HEK293 (cell line): ENCODE data around the gene CDK9.

ENCODE experiments used
- CTCF ChIA-PET: fragments of 350-600 bp; formaldehyde crosslinking; extraction: SDS; loops from one replicate; lab custom pipeline; 2021; ENCODE audit warnings: antibody characterized with exemption; lab: Yijun Ruan, JAX
- POLR2A ChIA-PET: fragments of 300-600 bp; formaldehyde crosslinking; extraction: SDS; loops from one replicate; lab custom pipeline; 2020; ENCODE audit warnings: antibody characterized with exemption, inconsistent platforms; lab: Yijun Ruan, JAX
- H3K27ac ChIP-seq: fragments of 200-500 bp; sonication (Bioruptor generic); 2 replicates; pipeline ENCODE4 v1.5.1; 2014; ENCODE audit warnings: low read depth, low read length, control low read depth, inconsistent platforms; ENCODE audit errors: extremely low read depth
- H3K36me3 ChIP-seq, 2 experiments: fragments of 200-500 bp in 1 of 2; sonication (Bioruptor generic) in 1 of 2; 1 replicate in 1 of 2; 2 replicates in 1 of 2; pipeline ENCODE4 v1.5.1; 2014 to 2017; ENCODE audit warnings: inconsistent platforms in 2 of 2, low read length in 2 of 2; ENCODE audit not compliant: control insufficient read depth in 2 of 2, insufficient read depth in 1 of 2
- H3K4me1 ChIP-seq: fragments of 200-500 bp; sonication (Bioruptor generic); 2 replicates; pipeline ENCODE4 v1.5.1; 2014; ENCODE audit warnings: mild to moderate bottlenecking, low read length, inconsistent platforms; ENCODE audit not compliant: control insufficient read depth, insufficient read depth
- H3K4me3 ChIP-seq: 2 replicates; pipeline ENCODE4 v1.5.1; 2011; ENCODE audit warnings: low read depth, mild to moderate bottlenecking, control low read depth, low read length, moderate library complexity
- H3K9me3 ChIP-seq: fragments of 200-500 bp; sonication (Bioruptor generic); 2 replicates; pipeline ENCODE4 v1.5.1; 2014; ENCODE audit warnings: low read depth, low read length, inconsistent platforms; ENCODE audit not compliant: control insufficient read depth, insufficient read depth
- BCL11B ChIP-seq: fragments of 450-650 bp; formaldehyde crosslinking; IDR thresholded peaks from 2 replicates; pipeline ENCODE4 v1.5.1; 2016; ENCODE audit warnings: low read depth, missing biosample characterization, missing genetic modification characterization
- HOXC10 ChIP-seq: sonication (generic); formaldehyde crosslinking; IDR thresholded peaks from 2 replicates; pipeline ENCODE4 v1.8.1; 2023; ENCODE audit warnings: mild to moderate bottlenecking, missing genetic modification reagents
- KLF9 ChIP-seq: fragments of 450-650 bp; formaldehyde crosslinking; IDR thresholded peaks from 2 replicates; pipeline ENCODE4 v1.5.1; 2016; ENCODE audit warnings: missing biosample characterization, missing genetic modification characterization, low read depth
- MEIS1 ChIP-seq: sonication (generic); formaldehyde crosslinking; IDR thresholded peaks from 2 replicates; pipeline ENCODE4 v1.8.1; 2022; ENCODE audit warnings: missing genetic modification reagents, mild to moderate bottlenecking, borderline replicate concordance
- PRDM1 ChIP-seq: fragments of 450-650 bp; formaldehyde crosslinking; IDR thresholded peaks from 2 replicates; pipeline ENCODE4; 2016; ENCODE audit warnings: missing biosample characterization, missing genetic modification characterization
- SP2 ChIP-seq: fragments of 450-650 bp; formaldehyde crosslinking; IDR thresholded peaks from 2 replicates; pipeline ENCODE4 v1.5.1; 2016; ENCODE audit warnings: missing biosample characterization, missing genetic modification characterization
- YY1 ChIP-seq: fragments of 450-650 bp; formaldehyde crosslinking; IDR thresholded peaks from 2 replicates; pipeline ENCODE4 v1.5.1; 2018; ENCODE audit warnings: missing biosample characterization, missing genetic modification characterization
- ZNF19 ChIP-seq: fragments of 450-650 bp; formaldehyde crosslinking; IDR thresholded peaks from 2 replicates; pipeline ENCODE4; 2016; ENCODE audit warnings: missing biosample characterization, missing genetic modification characterization, low read depth
- ZNF266 ChIP-seq: fragments of 450-650 bp; formaldehyde crosslinking; IDR thresholded peaks from 2 replicates; pipeline ENCODE4 v1.5.1; 2016; ENCODE audit warnings: missing biosample characterization, missing genetic modification characterization, low read depth
- ZNF292 ChIP-seq: fragments of 450-650 bp; formaldehyde crosslinking; IDR thresholded peaks from 2 replicates; pipeline ENCODE4 v1.5.1; 2016; ENCODE audit warnings: low read depth, missing biosample characterization, missing genetic modification characterization, borderline replicate concordance
- ZNF350 ChIP-seq: fragments of 450-650 bp; formaldehyde crosslinking; IDR thresholded peaks from 2 replicates; pipeline ENCODE4 v1.5.0; 2017; ENCODE audit warnings: missing biosample characterization, mild to moderate bottlenecking, missing genetic modification characterization
- ZNF37A ChIP-seq: fragments of 450-650 bp; IDR thresholded peaks from 2 replicates; pipeline ENCODE4 v1.5.1; 2018; ENCODE audit warnings: missing biosample characterization, missing genetic modification characterization
- ZNF433 ChIP-seq: fragments of 450-650 bp; formaldehyde crosslinking; IDR thresholded peaks from 2 replicates; pipeline ENCODE4 v1.5.1; 2016; ENCODE audit warnings: missing biosample characterization, missing genetic modification characterization, low read depth
- ZNF473 ChIP-seq: fragments of 450-650 bp; formaldehyde crosslinking; IDR thresholded peaks from 2 replicates; pipeline ENCODE4 v1.5.1; 2017; ENCODE audit warnings: missing biosample characterization, missing genetic modification characterization
- ZNF596 ChIP-seq: fragments of 450-650 bp; IDR thresholded peaks from 2 replicates; pipeline ENCODE4 v1.5.0; 2018; ENCODE audit warnings: missing biosample characterization, mild to moderate bottlenecking, missing genetic modification characterization, moderate library complexity
- ZNF623 ChIP-seq: fragments of 450-650 bp; formaldehyde crosslinking; IDR thresholded peaks from 2 replicates; pipeline ENCODE4 v1.5.1; 2016; ENCODE audit warnings: missing biosample characterization, missing genetic modification characterization
- ZNF747 ChIP-seq: fragments of 450-650 bp; formaldehyde crosslinking; IDR thresholded peaks from 2 replicates; pipeline ENCODE4 v1.5.1; 2016; ENCODE audit warnings: missing biosample characterization, missing genetic modification characterization
- ZNF830 ChIP-seq: fragments of 450-650 bp; IDR thresholded peaks from 2 replicates; pipeline ENCODE4 v1.5.0; 2018; ENCODE audit warnings: missing biosample characterization, missing genetic modification characterization, low read depth, mild to moderate bottlenecking, moderate library complexity
- TF ChIP-seq, protein P1 (sequence below): fragments of 450-650 bp; formaldehyde crosslinking; IDR thresholded peaks from 2 replicates; pipeline ENCODE4 v1.5.1; 2016; ENCODE audit warnings: missing biosample characterization, missing genetic modification characterization
- TF ChIP-seq, protein P2 (sequence below): fragments of 450-650 bp; formaldehyde crosslinking; IDR thresholded peaks from 2 replicates; pipeline ENCODE4 v1.5.1; 2017; ENCODE audit warnings: missing biosample characterization, missing genetic modification characterization
- TF ChIP-seq, protein P3 (sequence below): fragments of 450-650 bp; formaldehyde crosslinking; conservative IDR thresholded peaks from 2 replicates; pipeline ENCODE4 v1.5.1; 2016; ENCODE audit warnings: low read depth, missing biosample characterization, missing genetic modification characterization

CDK9 gene

DNA sequence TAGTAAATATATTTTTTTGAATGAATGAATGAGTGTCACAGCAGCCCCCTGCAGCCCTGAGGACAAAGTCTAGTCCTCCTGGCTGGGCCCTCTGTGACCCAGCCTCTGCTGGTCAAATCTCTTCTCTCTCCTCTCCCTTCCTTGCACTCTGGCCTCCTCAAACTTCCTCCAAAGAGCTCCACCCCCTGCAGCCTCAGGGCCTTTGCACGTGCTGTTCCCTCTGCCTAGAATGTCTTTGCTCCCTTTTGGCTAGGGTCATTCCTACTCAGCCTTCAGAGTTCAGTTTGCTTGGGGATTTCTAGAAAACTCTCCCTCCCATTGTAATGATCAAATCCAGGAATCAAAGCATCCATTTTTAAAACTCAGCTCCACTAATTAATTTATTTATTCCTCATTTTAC, 20.4 kb upstream of the CDK9 start:
- ChIA-PET CTCF (interaction anchor here (0.5 to 2.4 kb wide), 6 partner anchors 19 to 175 kb away, joined by 3 to 13 read pairs (median 5); partner anchors contain the start of gene TOR2A), POLR2A (no interaction called here)
- TF ChIP-seq, protein P1, sequence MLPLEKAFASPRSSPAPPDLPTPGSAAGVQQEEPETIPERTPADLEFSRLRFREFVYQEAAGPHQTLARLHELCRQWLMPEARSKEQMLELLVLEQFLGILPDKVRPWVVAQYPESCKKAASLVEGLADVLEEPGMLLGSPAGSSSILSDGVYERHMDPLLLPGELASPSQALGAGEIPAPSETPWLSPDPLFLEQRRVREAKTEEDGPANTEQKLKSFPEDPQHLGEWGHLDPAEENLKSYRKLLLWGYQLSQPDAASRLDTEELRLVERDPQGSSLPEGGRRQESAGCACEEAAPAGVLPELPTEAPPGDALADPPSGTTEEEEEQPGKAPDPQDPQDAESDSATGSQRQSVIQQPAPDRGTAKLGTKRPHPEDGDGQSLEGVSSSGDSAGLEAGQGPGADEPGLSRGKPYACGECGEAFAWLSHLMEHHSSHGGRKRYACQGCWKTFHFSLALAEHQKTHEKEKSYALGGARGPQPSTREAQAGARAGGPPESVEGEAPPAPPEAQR (tag by site-specific recombination), result no peak
- peak; percentile 97 for TF ChIP-seq ZNF623 (tag by site-specific recombination)
- no peak overlapping the region for H3K4me3 ChIP-seq
- H3K36me3 ChIP-seq, result no peaks in the 10 kb centered on the region
- H3K4me1 ChIP-seq, result no peaks in the 10 kb centered on the region
- H3K9me3 ChIP-seq, result no peaks in the 10 kb centered on the region
- no peak overlapping the region for H3K27ac ChIP-seq

DNA sequence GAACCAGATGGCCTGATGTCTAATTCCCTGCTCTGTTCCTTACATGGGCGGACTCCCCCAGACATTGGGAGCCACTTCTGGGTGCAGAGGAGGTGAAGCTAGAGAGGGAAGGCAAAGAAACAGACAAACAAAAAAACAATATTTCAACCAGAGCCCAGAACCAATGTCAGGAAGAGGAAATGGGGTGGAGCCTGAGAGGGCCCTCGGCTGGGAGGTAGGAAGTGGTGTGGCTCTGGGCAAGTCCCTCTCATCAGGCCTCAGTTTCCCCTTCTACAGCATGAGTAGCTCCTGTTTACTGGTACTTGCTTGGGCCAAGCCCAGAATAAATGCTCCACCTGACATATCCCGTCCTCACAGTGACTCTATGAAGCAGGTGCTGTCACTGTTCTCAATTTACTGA, 18.4 kb upstream of the CDK9 start:
- ChIA-PET POLR2A (interaction anchor here (1.4 kb wide), 1 partner anchor 27 kb away, joined by 4 read pairs; no protein-coding TSS in a partner anchor), CTCF (interaction anchor here (0.7 to 3.1 kb wide), 7 partner anchors 9 to 153 kb away, joined by 3 to 14 read pairs (median 4); partner anchors contain the start of genes CDK9 and TOR2A)
- Histone ChIP-seq H3K27ac (no peak overlapping the region), H3K4me1 (no peaks in the 10 kb centered on the region), H3K36me3 (no peaks in the 10 kb centered on the region), H3K4me3 (no peak overlapping the region), H3K9me3 (no peaks in the 10 kb centered on the region)
- TF ChIP-seq, protein P2, sequence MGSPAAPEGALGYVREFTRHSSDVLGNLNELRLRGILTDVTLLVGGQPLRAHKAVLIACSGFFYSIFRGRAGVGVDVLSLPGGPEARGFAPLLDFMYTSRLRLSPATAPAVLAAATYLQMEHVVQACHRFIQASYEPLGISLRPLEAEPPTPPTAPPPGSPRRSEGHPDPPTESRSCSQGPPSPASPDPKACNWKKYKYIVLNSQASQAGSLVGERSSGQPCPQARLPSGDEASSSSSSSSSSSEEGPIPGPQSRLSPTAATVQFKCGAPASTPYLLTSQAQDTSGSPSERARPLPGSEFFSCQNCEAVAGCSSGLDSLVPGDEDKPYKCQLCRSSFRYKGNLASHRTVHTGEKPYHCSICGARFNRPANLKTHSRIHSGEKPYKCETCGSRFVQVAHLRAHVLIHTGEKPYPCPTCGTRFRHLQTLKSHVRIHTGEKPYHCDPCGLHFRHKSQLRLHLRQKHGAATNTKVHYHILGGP (tag by site-specific recombination), result no peak
- TF ChIP-seq ZNF292, result no peak

DNA sequence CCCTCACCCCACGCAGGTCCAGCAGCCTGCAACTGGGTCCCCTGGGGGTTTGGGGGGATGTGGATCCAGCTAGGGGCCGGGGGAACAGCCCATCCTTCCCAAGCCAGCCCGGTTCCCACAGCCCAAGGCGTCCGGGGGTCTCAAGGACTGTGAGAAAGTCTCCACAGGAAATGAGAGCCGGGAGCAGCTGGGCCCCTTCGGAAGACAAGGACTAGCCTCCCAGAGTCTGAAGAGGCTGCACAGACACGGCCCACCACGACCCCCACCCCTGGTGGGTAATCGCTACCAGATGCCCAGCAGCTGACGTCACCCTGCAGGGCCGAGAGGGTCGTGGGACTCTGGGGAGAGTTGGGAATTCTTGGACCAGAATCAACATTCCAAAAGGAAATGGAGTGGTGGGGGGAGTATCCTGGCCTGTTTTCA, 17.9 kb upstream of the CDK9 start:
- ChIA-PET POLR2A (interaction anchor here (1.4 kb wide), 1 partner anchor 27 kb away, joined by 4 read pairs; no protein-coding TSS in a partner anchor), CTCF (interaction anchor here (0.8 to 3.1 kb wide), 4 partner anchors 10 to 102 kb away, joined by 3 to 14 read pairs (median 4); partner anchors contain the start of genes CDK9 and TOR2A)
- Histone ChIP-seq H3K4me3 (no peak overlapping the region), H3K9me3 (no peaks in the 10 kb centered on the region), H3K4me1 (no peaks in the 10 kb centered on the region), H3K27ac (no peak overlapping the region), H3K36me3 (no peaks in the 10 kb centered on the region)
- TF ChIP-seq ZNF596 (tag by site-specific recombination), result no peak
- no peak for TF ChIP-seq KLF9 (tag by site-specific recombination)
- TF ChIP-seq, all 188 proteins: peak for 0

DNA sequence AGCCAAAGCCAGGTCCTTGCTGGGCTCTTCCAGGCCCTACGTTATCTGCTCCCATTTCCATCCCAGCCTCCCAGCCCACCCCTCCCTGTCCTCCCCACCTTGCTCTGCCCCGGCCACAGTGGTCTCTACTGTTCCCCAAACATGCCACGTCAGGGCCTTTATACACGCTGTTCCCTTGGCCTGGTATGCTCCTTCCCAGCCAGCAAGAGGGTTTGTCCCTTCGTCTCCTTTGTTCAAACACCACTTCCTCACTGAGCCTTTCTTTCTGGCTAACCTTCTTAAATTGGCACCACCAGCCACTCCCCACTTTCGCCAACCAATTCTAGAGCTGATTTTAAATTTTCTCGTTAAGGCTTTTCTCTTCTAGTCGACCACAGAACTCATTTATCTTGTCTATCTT, 17.1 kb upstream of the CDK9 start:
- POLR2A ChIA-PET, result no interaction called here
- no peaks in the 10 kb centered on the region for H3K9me3 ChIP-seq
- H3K36me3 ChIP-seq, result no peaks in the 10 kb centered on the region
- TF ChIP-seq ZNF266, result no peak
- no peak for TF ChIP-seq ZNF747
- TF ChIP-seq HOXC10, result no peak
- no peak for TF ChIP-seq ZNF830 (tag by site-specific recombination)
- TF ChIP-seq PRDM1 (tag by site-specific recombination), result no peak
- TF ChIP-seq ZNF473 (tag by site-specific recombination), result no peak
- TF ChIP-seq SP2 (tag by site-specific recombination), result no peak
- TF ChIP-seq BCL11B (tag by site-specific recombination), result no peak
- TF ChIP-seq MEIS1, result no peak
- no peak for TF ChIP-seq YY1 (tag by site-specific recombination)
- no peak for TF ChIP-seq ZNF37A (tag by site-specific recombination)
- TF ChIP-seq ZNF350 (tag by site-specific recombination), result no peak
- TF ChIP-seq, protein P3, sequence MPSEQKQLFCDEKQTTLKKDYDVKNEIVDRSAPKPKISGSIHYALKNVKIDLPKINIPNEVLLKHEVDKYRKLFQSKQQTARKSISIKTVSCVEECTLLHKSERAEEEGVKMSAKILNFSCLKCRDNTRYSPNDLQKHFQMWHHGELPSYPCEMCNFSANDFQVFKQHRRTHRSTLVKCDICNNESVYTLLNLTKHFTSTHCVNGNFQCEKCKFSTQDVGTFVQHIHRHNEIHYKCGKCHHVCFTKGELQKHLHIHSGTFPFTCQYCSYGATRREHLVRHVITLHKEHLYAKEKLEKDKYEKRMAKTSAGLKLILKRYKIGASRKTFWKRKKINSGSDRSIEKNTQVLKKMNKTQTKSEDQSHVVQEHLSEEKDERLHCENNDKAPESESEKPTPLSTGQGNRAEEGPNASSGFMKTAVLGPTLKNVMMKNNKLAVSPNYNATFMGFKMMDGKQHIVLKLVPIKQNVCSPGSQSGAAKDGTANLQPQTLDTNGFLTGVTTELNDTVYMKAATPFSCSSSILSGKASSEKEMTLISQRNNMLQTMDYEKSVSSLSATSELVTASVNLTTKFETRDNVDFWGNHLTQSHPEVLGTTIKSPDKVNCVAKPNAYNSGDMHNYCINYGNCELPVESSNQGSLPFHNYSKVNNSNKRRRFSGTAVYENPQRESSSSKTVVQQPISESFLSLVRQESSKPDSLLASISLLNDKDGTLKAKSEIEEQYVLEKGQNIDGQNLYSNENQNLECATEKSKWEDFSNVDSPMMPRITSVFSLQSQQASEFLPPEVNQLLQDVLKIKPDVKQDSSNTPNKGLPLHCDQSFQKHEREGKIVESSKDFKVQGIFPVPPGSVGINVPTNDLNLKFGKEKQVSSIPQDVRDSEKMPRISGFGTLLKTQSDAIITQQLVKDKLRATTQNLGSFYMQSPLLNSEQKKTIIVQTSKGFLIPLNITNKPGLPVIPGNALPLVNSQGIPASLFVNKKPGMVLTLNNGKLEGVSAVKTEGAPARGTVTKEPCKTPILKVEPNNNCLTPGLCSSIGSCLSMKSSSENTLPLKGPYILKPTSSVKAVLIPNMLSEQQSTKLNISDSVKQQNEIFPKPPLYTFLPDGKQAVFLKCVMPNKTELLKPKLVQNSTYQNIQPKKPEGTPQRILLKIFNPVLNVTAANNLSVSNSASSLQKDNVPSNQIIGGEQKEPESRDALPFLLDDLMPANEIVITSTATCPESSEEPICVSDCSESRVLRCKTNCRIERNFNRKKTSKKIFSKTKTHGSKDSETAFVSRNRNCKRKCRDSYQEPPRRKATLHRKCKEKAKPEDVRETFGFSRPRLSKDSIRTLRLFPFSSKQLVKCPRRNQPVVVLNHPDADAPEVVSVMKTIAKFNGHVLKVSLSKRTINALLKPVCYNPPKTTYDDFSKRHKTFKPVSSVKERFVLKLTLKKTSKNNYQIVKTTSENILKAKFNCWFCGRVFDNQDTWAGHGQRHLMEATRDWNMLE (tag by site-specific recombination), result no peak
- TF ChIP-seq ZNF433, result no peak
- TF ChIP-seq ZNF19 (tag by site-specific recombination), result no peak
- no peak overlapping the region for H3K27ac ChIP-seq
- no peak overlapping the region for H3K4me3 ChIP-seq
- CTCF ChIA-PET, result interaction anchor here (1.8 to 3.1 kb wide), 2 partner anchors 16 to 101 kb away, joined by 4 to 14 read pairs; partner anchors contain the start of gene CDK9
- no peaks in the 10 kb centered on the region for H3K4me1 ChIP-seq
